NCI-H524 (cell line): Measurements from ENCODE around the gene SPACA9.
A peak's percentile ranks its signal among the peaks of the same experiment; 100 is the strongest.

Experiments used
- DNase-seq, 2 experiments: peaks; one replicate each; lab custom pipeline; 2025; lab: John Stamatoyannopoulos, UW

The SPACA9 gene

DNA sequence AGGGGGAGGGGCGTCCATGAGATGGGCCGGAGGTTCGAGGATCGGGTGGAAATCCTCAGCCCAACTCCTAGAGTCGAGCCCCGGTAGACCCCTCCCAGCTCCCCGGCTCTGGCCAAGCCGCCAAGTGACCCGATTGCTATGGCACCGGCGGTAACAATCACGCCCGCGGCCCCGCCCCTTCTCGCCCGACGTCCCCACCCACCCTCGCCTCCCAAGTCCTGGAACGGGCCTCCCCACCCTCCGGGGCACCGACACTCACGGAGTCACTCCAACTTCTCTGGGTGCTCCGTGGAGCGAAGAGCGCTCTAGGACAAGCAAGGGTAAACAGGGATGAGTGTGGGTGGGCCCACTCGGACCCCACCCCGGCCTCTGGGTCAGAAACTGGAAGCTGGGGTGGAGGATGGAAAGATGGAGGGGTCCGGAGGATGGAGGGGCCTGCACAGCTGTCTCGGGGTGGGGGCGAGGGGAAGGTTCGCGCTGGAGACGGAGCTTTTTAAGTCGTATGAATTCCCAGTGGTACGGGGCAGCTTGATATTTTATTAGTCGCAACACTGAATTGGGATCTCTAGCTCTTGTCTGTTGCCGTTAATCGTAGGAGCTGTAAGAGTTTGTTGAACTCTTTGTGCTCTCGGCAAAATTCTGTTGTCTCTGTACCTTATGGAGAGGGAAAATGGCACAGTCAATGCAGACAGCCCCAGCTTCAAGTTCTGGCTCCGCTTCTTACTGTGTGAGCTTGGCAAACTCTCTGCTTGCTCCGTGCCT lies at the start of gene SPACA9:
Gene SPACA9 (plus strand): TSS at position 204 of the 762 bp plus-strand sequence. CDS start 5,050 bp downstream, outside the sequence.
- peak; percentile 5 to 41 for DNase-seq

DNA sequence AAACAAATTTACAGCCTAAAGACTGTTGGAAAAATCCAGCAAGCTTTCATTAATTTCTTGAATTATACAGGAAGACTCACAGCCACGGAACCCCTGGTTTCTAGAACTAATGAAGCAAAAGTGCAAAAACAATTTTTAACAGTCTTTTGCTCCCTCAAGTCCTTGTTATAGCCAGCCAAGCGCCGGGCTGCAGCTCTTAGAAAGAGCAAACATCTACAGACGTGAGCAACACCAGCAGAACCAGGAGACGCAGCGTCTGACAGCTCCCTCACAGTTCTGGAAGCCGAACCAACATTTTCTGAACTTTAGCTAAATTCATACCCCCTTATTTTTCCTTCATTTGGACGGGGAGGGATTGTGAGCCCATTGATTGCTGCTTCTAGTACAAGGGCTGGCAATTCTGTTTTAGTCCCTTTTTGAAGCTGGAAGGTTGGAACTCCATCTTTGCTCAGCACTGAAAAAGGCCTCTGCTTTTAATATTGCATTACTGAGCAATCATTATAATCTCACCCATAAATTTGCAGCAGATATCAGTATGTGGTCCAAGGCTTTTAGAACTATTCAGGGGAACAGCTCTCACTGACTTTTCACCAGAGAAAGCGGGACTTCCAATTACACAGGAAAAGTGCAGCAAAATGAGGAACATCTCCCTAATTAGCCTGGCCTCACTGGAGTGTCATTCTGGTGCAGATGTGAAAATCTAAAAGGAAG lies 46.4 kb upstream of the SPACA9 start:
- no peak for DNase-seq

DNA sequence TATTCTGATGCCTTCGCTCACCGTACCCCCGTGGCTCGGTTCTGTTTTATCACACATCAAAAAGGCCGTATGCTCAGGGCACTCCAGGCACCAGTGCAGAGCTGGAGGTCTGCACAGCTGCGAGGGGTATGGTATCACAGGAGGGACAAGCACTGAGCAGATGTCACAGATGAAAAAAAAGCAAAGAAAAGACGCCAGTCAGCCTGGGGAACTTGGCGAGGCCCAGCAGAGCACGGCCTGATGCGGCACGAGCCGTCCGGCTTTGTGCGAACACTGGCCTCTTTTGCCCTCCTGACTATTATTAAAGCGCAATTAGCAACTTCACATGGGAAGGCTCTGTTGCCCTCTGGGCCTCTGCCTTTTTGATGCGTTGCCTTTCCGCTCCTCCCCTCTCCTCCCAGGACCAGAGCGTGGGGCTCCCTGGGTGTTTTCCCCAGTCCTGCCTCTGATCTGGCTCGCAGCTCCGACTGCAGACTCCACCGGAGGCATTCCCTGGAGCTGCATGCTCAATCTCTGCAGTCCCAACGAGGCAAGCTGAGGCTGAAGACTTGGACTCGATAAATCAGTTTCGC lies 45.1 kb upstream of the SPACA9 start:
- DNase-seq: peak; percentile 74 to 91

DNA sequence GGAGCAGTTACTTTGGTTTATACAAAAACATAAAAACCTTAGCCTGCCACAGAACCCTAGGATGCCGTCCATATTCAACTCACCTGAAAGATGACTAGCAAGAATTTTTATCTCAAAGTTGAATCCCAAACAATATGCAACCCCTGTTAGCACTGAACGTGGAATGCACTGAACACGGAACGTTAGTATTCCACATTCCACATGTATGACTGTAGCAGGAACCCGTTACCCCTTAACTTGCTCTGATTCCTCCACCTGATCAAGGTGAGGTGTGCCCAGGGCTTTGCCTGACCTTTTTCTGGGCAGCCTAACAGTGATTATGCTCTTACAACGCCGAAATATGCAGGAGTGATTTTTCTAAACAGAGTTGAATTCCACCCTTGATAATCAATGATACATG lies 44.4 kb upstream of the SPACA9 start:
- DNase-seq: no peak

DNA sequence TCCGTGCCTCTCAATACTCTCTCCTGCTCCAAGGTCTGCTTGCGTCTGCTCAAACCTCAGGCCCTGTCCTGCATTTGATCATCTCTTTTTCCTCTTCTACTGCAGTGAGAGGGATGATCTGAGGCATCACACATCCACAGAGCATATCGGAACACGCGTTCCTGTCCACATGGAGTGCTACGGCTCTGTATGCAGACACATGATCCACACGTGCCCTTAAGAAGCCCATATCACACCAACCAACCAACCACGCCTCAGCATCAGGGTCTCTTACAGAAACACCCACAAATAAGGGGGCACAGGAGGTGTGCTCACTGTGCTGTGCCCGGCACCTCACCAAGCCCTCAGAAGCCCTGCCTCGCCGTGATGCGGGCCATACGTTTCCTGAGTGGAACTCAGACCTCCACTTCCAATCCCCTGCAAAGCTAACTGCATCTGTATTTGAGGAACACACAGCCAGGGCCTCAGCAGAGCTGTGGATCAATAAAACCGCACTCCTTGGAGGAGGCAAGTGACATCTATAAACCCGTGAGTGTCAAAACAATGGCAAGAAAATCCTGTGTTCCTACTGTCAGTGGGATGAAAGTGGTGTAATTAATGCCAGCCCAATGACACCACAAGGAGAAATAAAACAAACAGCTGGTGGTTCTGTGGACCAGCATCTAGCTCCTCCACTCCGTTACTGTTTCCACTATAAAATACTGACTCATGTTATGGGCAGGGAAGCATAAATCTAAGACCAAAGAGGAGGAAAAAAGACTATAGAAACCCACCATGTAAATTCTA lies 41.0 kb upstream of the SPACA9 start:
- DNase-seq: no peak

DNA sequence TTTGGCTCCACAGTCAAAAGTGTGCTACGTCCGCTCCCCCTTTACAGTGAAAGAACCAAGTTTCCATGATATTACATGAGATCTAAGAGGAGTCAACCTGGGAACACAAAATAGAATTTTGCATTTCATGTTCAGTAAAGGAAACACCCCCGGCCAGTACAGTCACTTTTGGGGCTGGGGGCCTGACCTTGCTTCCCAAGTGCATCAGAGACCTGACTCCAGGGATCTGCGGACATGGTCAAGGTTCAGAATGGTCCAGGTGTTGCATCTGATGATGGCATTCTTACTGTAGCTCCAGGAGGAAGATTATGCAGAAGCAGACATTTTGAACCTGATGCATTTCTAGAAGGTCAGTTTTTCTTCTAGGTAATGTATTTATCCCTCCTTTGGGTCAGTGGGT lies 40.4 kb upstream of the SPACA9 start:
- no peak for DNase-seq

DNA sequence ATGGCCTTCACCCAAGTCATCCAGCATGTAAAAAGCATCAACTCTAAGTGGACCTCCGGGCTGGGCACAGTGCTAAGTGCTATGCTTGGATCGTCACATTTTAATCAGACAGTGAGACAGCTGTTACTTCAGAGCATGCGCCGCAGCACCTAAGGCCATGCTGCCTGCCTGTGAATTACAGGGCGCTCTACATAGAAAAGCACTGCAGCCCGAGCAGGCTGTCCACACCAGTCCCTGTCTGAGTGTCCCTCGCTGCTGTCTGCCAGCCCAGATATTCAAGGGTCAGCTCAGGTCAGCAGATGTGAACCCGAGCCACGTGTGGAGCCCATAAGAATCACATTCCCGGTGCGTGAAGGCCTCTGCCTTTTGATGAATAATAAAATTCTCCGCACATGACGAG lies 37.7 kb upstream of the SPACA9 start:
- no peak for DNase-seq

DNA sequence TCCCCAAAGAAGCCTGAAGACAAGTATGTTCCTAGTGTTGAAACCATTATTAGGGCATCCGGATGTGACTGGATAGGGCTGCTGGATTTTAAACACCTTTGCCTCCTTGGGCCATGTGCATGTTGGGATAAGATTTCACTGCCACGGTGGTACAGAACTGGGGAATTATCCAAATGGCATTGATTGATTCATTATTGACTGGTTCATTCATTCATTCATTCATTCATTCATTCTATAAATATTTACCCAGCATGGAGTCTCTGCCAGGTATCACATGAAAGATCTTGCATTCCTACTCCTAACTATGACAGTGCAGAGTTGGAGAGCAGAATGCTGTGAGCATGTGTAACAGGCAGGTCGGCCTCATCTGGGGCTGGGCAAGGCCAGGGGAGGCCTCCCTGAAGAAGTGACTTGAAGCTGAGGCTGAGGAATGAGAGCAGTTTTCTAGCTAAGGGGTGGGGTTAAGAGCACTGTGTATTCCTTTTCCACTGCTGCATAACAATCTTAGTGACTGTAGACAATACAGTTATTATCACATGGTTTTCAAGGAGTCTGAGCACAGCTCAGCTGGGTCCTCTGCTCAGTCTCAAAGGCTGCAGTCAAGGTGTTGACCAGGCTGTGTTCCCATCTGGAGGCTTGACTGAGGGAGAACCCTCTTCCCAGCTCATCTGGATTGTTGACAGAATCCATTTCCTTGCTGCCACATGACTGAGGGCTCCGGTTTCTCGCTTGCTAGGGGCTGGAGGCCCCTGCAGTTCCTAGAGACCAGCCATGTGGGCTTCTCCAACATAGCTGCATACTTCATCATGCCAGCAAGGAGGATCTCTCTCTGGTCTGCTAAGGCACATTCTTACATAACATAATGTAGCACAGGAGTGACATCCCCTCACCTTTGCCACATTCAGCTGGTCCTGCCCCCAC lies 36.3 kb upstream of the SPACA9 start:
- no peak for DNase-seq

DNA sequence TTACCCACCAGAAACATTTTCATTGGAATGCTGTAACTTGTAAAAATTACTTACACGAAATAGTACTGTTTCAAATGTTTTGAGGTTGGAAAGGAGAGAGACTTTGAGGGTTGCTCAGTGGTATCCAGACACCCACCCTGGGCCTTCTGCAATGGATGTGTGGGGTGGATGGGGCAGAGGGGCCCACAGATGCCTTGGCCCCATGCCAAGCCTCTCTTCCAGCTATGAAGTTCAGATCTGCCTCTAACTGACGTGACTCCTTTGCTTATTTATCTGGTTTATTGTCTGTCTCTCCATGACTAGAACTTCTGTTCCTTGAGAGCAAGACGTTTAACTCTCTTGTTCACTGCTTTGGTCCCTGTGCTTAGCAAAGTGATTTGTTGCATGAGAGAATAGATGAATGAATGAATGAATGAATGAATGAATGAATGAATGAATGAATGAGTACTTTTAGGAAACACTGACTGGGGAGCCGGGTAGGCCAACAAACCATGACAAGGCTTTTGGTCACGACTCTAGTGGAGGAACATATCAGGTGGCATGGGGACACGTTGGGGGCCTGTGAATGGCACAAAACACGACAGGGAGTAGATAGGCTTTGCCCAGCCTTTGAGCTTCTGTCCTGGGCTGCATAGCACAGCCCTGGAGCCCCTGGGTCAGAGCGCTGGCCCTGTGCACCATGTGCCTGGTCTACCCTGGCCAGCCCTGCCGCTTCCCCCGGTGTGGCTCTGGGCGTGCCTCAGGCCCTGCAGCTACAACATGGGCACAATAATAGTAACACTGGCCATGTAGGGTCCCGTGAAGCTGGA lies 32.4 kb upstream of the SPACA9 start:
- DNase-seq: no peak

DNA sequence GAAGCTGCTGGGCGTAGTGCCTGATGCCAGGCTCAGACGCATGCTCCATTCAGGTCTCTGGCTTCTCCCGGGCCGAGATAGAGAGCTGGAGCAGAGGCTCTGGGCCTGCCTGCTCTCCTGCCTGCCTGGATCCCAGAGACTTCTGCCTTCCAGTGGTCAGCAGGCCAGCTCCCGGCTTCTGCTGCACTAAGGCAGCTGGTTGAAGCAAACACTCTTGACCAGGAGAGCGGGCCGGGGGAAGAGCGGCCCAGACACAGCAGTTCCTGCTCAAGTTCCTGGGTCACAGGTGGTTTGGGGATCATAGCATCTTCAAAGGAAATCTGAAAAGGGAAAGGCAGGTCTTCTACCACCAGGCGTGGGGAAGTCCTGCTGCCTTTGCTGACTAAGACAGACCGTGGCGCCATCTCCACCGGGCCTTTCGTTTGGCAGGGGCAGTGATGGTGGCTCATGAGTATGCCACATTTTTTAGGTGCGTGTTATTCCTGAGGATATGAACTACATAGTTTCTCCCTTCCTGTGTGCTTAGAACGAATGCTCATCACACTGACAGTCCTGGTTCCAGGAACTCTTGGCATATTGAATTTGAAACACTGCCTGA lies 31.7 kb upstream of the SPACA9 start:
- no peak for DNase-seq

DNA sequence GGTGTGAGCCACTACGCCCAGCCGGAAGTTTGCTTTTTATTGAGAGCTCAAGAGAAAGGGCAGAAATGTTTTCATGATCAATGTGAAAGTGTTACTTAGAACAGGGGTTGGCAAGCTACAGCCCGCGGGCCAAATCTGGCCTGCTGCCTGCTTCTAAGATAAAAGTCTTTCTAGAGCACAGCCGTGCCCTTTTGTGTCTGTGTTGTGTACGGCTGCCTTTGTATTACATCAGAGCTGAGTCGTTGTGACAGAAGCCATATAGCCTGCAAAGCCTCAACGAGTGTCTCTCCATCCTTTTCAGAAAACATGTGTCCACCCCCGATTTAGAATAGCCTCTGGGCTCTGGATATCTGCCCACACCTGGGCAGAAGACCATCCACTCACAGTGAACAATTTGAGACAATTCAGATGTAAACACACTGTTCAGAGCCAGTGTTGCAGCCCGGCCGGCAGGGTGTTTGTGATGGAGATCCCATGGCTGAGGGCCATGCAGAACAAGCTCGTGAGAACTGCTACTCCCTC lies 29.5 kb upstream of the SPACA9 start:
- no peak for DNase-seq

DNA sequence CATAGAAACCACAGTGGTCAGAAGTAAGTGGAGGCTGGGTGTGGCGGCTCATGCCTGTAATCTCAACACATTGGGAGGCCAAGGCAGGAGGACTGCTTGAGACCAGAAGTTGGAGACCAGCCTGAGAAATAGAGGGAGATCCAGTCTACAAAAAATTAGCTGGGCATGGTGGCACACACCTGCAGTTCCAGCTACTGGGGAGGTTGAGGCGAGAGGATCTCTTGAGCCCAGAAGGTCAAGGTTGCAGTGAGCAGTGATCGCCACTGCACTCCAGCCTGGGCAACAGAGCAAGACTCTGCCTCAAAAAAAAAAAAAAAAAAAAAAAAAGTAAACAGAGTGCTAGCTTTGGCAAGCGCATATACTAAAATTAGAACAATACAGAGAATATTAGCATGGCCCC lies 25.2 kb upstream of the SPACA9 start:
- no peak for DNase-seq

DNA sequence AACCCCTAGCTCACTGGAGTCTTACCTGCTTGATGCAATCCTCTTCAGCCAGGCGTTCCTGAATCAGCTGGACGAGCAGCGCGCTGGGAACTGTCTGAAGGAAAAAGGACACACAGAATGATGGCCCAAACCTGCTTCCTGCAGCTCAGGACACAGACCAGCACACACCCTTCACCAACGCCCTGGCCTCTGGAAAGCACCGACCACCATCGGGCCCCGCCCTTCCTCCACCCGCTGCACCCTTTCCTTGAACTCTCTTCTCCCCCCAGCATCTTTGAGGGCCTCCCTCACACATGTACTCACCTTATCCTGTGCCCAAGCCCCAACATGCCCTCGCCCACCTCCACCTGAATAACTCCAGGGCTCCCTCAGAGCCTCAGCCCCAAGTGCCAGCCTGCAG lies 23.9 kb upstream of the SPACA9 start:
- no peak for DNase-seq

DNA sequence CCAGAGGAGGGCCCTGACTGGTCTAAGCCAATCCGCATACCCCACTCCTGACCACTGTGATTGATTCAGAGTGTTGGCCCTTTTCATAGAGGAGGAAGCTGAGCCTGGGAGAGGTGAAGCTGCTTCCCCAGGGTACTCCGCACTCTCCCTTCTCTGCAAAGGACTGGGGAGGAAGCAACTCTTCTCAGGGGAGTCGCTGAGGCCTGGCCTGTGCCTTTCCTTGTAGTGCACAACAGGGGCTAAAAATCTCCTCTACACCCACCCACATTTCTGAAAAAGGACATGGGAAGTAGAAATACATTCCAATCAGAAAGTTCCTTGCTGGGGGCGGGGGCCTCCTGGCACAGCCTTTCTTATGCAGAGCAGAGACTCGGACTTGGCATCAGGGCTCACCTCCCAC lies 22.8 kb upstream of the SPACA9 start:
- no peak for DNase-seq

DNA sequence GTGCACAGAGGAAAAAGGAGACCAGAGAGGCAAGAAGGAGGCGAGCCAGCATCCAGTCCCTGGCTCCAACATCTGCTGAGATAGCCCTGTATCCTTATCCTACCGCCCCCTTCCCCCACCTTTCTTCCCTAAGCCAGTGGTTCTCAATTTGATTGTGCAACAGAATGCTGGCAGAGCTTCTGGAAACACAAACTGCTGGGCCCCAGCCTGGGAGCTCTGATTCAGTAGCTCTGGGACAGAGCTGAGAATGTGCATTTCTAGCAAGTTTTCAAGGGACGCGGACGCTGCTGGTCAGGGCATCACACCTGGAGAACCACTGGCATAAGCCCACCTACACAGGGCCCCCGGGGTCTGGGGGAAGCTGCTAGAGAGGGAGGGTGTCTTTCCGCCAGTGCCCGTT lies 21.7 kb upstream of the SPACA9 start:
- no peak for DNase-seq

DNA sequence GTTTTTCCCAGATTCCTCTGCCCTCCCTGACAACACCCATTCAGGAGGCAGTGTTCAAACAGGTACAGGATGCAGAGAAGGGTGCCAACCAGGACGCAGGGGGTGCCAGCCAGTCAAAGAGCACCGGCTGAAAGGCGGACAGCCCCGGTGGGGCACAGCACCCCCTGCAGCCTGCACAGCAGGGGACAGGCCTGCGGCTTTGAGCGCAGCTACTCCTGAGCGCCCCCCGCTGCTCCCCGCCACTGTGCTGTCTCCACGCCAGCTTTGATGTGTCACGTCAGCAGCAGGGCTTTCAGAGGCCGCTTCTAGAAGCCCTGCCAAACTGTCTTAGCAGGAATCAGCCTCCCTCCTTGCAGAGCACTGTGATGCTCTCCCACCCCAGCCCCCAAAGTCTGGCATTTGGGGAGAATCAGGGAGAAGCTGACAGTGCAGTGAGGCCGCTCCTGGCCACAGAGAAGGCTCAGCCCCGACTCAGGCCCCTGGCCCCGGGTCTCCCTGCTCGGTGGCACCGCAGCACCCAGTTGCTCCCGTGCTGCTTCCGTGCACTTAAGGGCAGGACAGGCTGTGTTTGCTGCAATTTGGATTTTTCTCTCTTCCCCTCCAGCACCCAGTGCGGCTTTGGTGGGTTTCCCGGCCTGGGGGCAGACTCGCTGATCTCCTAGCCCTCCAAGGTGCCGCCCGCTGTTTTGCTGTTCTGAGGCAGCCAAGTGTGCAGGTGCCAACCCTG lies 20.9 kb upstream of the SPACA9 start:
- DNase-seq: no peak

DNA sequence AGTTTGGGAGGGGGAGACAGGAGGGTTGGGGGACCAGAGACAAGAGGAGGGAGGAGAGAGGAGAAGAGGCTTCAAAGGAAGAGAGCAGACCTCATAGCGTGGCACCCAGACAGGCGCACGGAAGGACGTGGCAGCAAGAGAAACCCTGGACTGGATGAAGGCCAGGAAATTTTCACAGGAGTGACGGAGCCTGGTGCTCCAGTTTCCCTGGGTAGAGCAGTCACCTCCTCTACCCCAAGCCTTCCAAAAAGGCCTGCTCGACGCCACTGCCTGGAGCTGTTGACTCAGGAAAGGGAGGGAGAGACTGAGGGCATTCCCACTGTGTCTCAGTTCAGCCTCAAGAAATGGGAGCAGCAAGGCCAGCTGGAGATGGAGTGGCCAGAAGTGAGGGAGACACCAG lies 19.9 kb upstream of the SPACA9 start:
- DNase-seq: no peak

DNA sequence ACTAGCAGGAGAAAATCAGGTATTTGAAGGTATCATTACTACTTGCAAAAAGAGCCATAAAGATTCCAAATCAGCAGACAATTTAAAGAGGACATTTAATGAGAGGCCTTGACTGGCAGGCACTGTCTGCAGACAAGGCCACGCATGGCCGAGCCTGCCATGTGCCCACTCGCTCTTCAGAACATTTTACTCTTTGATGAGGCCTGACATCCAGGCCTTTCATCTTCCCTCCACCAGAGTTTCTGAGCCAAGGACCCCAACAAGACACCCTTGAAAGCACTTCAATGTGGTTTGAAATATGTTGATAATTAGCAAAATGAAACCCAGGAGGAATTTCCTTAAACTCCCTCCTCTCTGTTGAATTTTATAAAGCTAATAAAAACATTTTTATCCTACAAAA lies 17.0 kb upstream of the SPACA9 start:
- no peak for DNase-seq

DNA sequence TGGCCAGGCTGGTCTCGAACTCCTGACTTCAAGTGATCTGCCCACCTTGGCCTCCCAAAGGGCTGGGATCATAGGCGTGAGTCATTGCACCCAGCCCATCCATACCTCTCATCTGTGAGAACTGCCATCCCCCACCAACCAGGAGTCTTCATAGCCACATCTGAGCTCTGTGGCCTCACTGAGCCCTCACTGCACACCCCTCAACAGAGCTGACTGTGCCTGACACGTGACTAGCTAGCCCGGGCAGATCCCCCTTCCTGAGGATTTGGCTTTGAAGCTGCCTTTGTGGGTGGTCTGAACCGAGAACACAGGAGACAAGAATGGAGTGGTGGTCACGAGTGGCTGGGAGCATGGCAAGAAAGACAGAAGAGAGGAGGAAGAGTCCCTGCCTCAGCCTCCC lies 16.2 kb upstream of the SPACA9 start:
- DNase-seq: no peak
